Measurements from ENCODE around the gene RTP5.

GRCh38 chr2:241893265-241893664 lies 23.7 kb downstream of the RTP5 start:
- TF ChIP-seq CTCF (IDR thresholded peaks at IDR 0.05; ENCODE audit: low read depth, low read length) = no peak
- TF ChIP-seq POLR2A (IDR thresholded peaks at IDR 0.05; ENCODE audit: extremely low read depth, insufficient read length) = no peak

All from NB4 (cell line).